Measurements from ENCODE around the gene SCNM1. TPM values are rescaled to one million over a fixed set of nuclear protein-coding genes. Genes with fewer than 3 reads are reported as not detected.
"Not testable (repeated sequence)": the region's sequence is repeated elsewhere in the genome, so short reads cannot be mapped to it uniquely, and the experiment has no call there.

The SCNM1 gene
- total RNA-seq, 1 experiment from 2014 or later: 34.1 TPM

DNA sequence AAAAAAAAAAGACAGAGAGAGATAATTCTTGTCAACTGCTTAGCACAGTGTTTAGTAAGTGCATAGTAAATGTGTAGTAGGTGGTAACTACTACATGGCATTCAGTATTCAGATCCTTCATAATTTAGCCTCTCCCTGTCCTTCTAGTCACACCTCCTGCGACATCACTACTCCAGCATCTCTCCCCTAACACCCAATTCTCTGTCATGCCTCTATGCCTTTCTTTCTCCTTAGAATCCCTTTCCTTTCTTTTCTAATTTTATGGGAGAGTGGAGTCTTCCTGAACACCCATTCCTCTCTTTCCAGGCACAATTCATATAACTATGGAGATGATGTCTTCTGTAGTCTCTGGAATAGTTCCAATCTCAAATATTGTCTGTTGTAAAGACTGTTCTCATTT, 27.9 kb downstream of the SCNM1 start:
- intact Hi-C loops (cut with micrococcal nuclease): no loop called here
- Histone ChIP-seq H3K9me2 (ENCODE audit: insufficient read depth) (no peaks in the 10 kb centered on the region), H3K9me3 (ENCODE audit: control insufficient read depth in 1 of 2, insufficient read depth in 1 of 2, low read depth in 1 of 2, low read length in 2 of 2) (no peaks in the 10 kb centered on the region), H3K4me3 (replicated peaks in 1 of 2; ENCODE audit: low read depth in 1 of 2, low read length in 2 of 2) (peak overlapping the region; percentile 61 to 68), H2AFZ (ENCODE audit: low read depth, low read length, poor library complexity, severe bottlenecking) (no peak overlapping the region), H3K4me2 (ENCODE audit: low read length) (peak overlapping the region; percentile 92), H3K4me1 (ENCODE audit: control insufficient read depth in 1 of 2, insufficient read depth in 2 of 2, low read length in 2 of 2) (peaks cover 25 to 44% of the 10 kb centered on the region in 2 experiments), H3K79me2 (ENCODE audit: insufficient read depth, low read length) (peaks cover 34% of the 10 kb centered on the region), H3K27me3 (ENCODE audit: insufficient read depth, low read length) (no peaks in the 10 kb centered on the region), H3K9ac (ENCODE audit: low read length) (peak overlapping the region; percentile 80), H3K27ac (ENCODE audit: low read depth, low read length) (peak overlapping the region; percentile 83; the same call in 1 of the 2 replicates), H3K36me3 (ENCODE audit: control insufficient read depth in 1 of 2, insufficient read depth in 2 of 2, low read length in 2 of 2) (no peaks in the 10 kb centered on the region), H4K20me1 (ENCODE audit: insufficient read depth) (no peaks in the 10 kb centered on the region)
- DNase-seq (ENCODE audit: low read depth, low spot score) (no peak), ATAC-seq (no peak)
- ChIA-PET POLR2A (interaction anchor here (1.5 kb wide), 1 partner anchor 87 kb away, joined by 6 read pairs; no protein-coding TSS in a partner anchor), RAD21 (ENCODE audit: low non-redundant PET in 1 of 2, low total read pairs in 2 of 2, uncharacterized antibody in 2 of 2, unreplicated experiment in 2 of 2) (interaction anchor here in 1 of 2 experiments (0.7 kb wide), 1 partner anchor 418 kb away, joined by 4 read pairs; the partner anchor contains the start of gene SNX27), CTCF (no interaction called here)
- TF ChIP-seq POLR2AphosphoS5 (IDR thresholded peaks at IDR 0.05; ENCODE audit: low read depth, low read length): 0 out of 2 replicates have a peak, but pooled peaks have one; percentile 5
- no peak for TF ChIP-seq CTCF (IDR thresholded peaks at IDR 0.05 in 2 of 3, conservative IDR thresholded peaks at IDR 0.05 in 1 of 3; ENCODE audit: borderline replicate concordance in 1 of 3, insufficient read depth in 1 of 3, low read depth in 2 of 3, low read length in 2 of 3)
- BruUV-seq (replicated peaks): no TSS peak

DNA sequence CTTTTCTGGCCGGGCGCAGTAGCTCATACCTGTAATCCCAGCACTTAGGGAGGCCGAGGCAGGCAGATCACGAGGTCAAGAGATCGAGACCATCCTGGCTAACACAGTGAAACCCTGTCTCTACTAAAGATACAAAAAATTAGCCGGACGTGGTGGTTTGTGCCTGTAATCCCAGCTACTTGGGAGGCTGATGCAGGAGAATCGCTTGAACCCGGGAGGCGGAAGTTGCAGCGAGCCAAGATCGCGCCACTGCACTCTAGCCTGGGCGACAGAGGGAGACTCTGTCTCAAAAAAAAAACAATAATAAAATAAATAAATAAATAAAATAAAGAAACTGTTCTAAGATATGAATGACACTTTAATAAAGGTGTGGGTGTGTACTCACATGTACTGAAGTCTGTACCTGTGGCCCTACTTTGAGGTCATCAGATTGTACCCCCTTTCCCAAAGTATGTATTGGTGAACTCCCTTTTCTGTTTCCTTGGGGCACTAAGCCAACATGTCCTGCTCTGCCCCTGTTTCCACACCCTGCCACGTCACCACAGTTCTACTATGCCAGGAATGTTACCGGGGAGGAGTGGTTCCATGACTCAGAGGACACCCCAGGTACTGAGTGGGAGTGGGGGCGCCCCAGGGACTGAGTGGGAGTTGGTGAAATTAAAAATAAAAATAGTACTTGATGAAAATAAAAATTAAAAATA, 29.1 kb downstream of the SCNM1 start:
- RAD21 ChIA-PET (ENCODE audit: low non-redundant PET in 1 of 2, low total read pairs in 2 of 2, uncharacterized antibody in 2 of 2, unreplicated experiment in 2 of 2): interaction anchor here (0.7 to 1.5 kb wide), 3 partner anchors 57 to 635 kb away, joined by 3 to 4 read pairs (median 3); partner anchors contain the start of gene ZNF687 (in 1 of the 2)
- H3K27me3 ChIP-seq (ENCODE audit: insufficient read depth, low read length); BruUV-seq (replicated peaks); H4K20me1 ChIP-seq (ENCODE audit: insufficient read depth); H3K9me2 ChIP-seq (ENCODE audit: insufficient read depth); H3K36me3 ChIP-seq (ENCODE audit: control insufficient read depth in 1 of 2, insufficient read depth in 2 of 2, low read length in 2 of 2); H3K9me3 ChIP-seq (ENCODE audit: control insufficient read depth in 1 of 2, insufficient read depth in 1 of 2, low read depth in 1 of 2, low read length in 2 of 2); H2AFZ ChIP-seq (ENCODE audit: low read depth, low read length, poor library complexity, severe bottlenecking): not testable (repeated sequence)
- intact Hi-C loops (cut with micrococcal nuclease): loop anchor here (5.0 kb wide), 3 partner anchors 132 to 642 kb away; partner anchors contain the start of genes C2CD4D, PI4KB and PSMB4
- Histone ChIP-seq H3K4me1 (ENCODE audit: control insufficient read depth in 1 of 2, insufficient read depth in 2 of 2, low read length in 2 of 2) (peaks cover 27 to 44% of the 10 kb centered on the region in 2 experiments), H3K79me2 (ENCODE audit: insufficient read depth, low read length) (peaks cover 34% of the 10 kb centered on the region), H3K4me2 (ENCODE audit: low read length) (peak overlapping the region; percentile 92), H3K27ac (ENCODE audit: low read depth, low read length) (peak overlapping the region; percentile 83), H3K4me3 (replicated peaks in 1 of 2; ENCODE audit: low read depth in 1 of 2, low read length in 2 of 2) (peak overlapping the region; percentile 61 to 68), H3K9ac (ENCODE audit: low read length) (peak overlapping the region; percentile 80)
- TF ChIP-seq POLR2AphosphoS5 (IDR thresholded peaks at IDR 0.05; ENCODE audit: low read depth, low read length) (peak; percentile 57), POLR2A (IDR thresholded peaks at IDR 0.05; ENCODE audit: borderline replicate concordance, extremely low read depth, insufficient read depth, insufficient read length) (peak; percentile 20), YY1 (IDR thresholded peaks at IDR 0.05; ENCODE audit: extremely low read depth, insufficient replicate concordance, low read depth, low read length) (peak; percentile 18)
- peak; percentile 49 for ATAC-seq
- DNase-seq (ENCODE audit: low read depth, low spot score): peak; percentile 95
- POLR2A ChIA-PET: interaction anchor here (1.1 to 1.7 kb wide), 4 partner anchors 57 to 90 kb away, joined by 3 to 6 read pairs (median 4); partner anchors contain the start of gene PSMD4
- CTCF ChIA-PET: interaction anchor here (0.7 to 1.7 kb wide), 5 partner anchors 33 to 642 kb away, joined by 3 to 12 read pairs (median 5); partner anchors contain the start of gene PSMD4
